HEK293 (cell line): ENCODE measurements around the gene KIF18B.

Experiments used
- EGR2 ChIP-seq: fragments of 450-650 bp; formaldehyde crosslinking; IDR thresholded peaks from 2 replicates; pipeline ENCODE4 v1.5.1; 2016; ENCODE audit warnings: low read depth, missing biosample characterization, missing genetic modification characterization
- GLIS1 ChIP-seq: fragments of 450-650 bp; formaldehyde crosslinking; IDR thresholded peaks from 2 replicates; pipeline ENCODE4 v1.5.1; 2016; ENCODE audit warnings: missing biosample characterization, missing genetic modification characterization
- HIC1 ChIP-seq: fragments of 450-650 bp; formaldehyde crosslinking; IDR thresholded peaks from 2 replicates; pipeline ENCODE4 v1.5.1; 2016; ENCODE audit warnings: missing biosample characterization, missing genetic modification characterization
- KLF17 ChIP-seq: fragments of 450-650 bp; formaldehyde crosslinking; IDR thresholded peaks from 2 replicates; pipeline ENCODE4 v1.5.1; 2016; ENCODE audit warnings: missing biosample characterization, missing genetic modification characterization
- PATZ1 ChIP-seq: fragments of 450-650 bp; formaldehyde crosslinking; IDR thresholded peaks from 2 replicates; pipeline ENCODE4 v1.5.1; 2016; ENCODE audit warnings: missing biosample characterization, missing genetic modification characterization
- PBX3 ChIP-seq: sonication (generic); formaldehyde crosslinking; IDR thresholded peaks from 2 replicates; pipeline ENCODE4 v1.8.1; 2022; ENCODE audit warnings: mild to moderate bottlenecking, moderate library complexity, missing genetic modification reagents
- REST ChIP-seq: fragments of 450-650 bp; formaldehyde crosslinking; IDR thresholded peaks from 2 replicates; pipeline ENCODE4 v1.5.1; 2016; ENCODE audit warnings: missing biosample characterization, missing genetic modification characterization
- TSHZ1 ChIP-seq: fragments of 450-650 bp; formaldehyde crosslinking; IDR thresholded peaks from 2 replicates; pipeline ENCODE4 v1.5.1; 2016; ENCODE audit warnings: missing biosample characterization, missing genetic modification characterization, borderline replicate concordance
- ZBTB17 ChIP-seq: fragments of 450-650 bp; formaldehyde crosslinking; IDR thresholded peaks from 2 replicates; pipeline ENCODE4 v1.5.1; 2016; ENCODE audit warnings: missing biosample characterization, missing genetic modification characterization
- ZBTB20 ChIP-seq: fragments of 450-650 bp; formaldehyde crosslinking; IDR thresholded peaks from 2 replicates; pipeline ENCODE4 v1.5.1; 2016; ENCODE audit warnings: missing biosample characterization, missing genetic modification characterization
- ZBTB21 ChIP-seq: fragments of 450-650 bp; formaldehyde crosslinking; IDR thresholded peaks from 2 replicates; pipeline ENCODE4 v1.5.1; 2017; ENCODE audit warnings: missing biosample characterization, missing genetic modification characterization
- ZIC2 ChIP-seq: fragments of 450-650 bp; formaldehyde crosslinking; IDR thresholded peaks from 2 replicates; pipeline ENCODE4 v1.5.1; 2016; ENCODE audit warnings: missing biosample characterization, missing genetic modification characterization
- ZNF2 ChIP-seq: fragments of 450-650 bp; formaldehyde crosslinking; IDR thresholded peaks from 2 replicates; pipeline ENCODE4 v1.5.1; 2016; ENCODE audit warnings: missing biosample characterization, missing genetic modification characterization
- ZNF362 ChIP-seq: fragments of 450-650 bp; formaldehyde crosslinking; IDR thresholded peaks from 2 replicates; pipeline ENCODE4 v1.5.1; 2016; ENCODE audit warnings: missing biosample characterization, missing genetic modification characterization
- ZNF391 ChIP-seq: fragments of 450-650 bp; formaldehyde crosslinking; IDR thresholded peaks from 2 replicates; pipeline ENCODE4 v1.5.1; 2016; ENCODE audit warnings: low read depth, missing biosample characterization, missing genetic modification characterization, borderline replicate concordance
- ZNF394 ChIP-seq: fragments of 450-650 bp; formaldehyde crosslinking; IDR thresholded peaks from 2 replicates; pipeline ENCODE4 v1.5.1; 2016; ENCODE audit warnings: missing biosample characterization, missing genetic modification characterization, mild to moderate bottlenecking, moderate library complexity, borderline replicate concordance
- ZNF513 ChIP-seq: fragments of 450-650 bp; IDR thresholded peaks from 2 replicates; pipeline ENCODE4 v1.5.1; 2018; ENCODE audit warnings: missing biosample characterization, missing genetic modification characterization
- ZNF600 ChIP-seq: fragments of 450-650 bp; formaldehyde crosslinking; IDR thresholded peaks from 2 replicates; pipeline ENCODE4 v1.5.1; 2016; ENCODE audit warnings: missing biosample characterization, missing genetic modification characterization
- ZSCAN18 ChIP-seq: fragments of 450-650 bp; formaldehyde crosslinking; IDR thresholded peaks from 2 replicates; pipeline ENCODE4 v1.5.1; 2016; ENCODE audit warnings: missing biosample characterization, missing genetic modification characterization

The KIF18B gene

GRCh38 chr17:44899074-44899782, 48.3 kb downstream of the KIF18B start, which contains the start of gene EFTUD2 (continued):
- TF ChIP-seq GLIS1 (tag by site-specific recombination) (peak; percentile 86), ZNF513 (tag by site-specific recombination) (no peak), ZBTB17 (peak; percentile 91), PBX3 (CRISPR knock-in tag) (peak; percentile 93), ZSCAN18 (tag by site-specific recombination) (peak; percentile 92; the same call in 1 of the 2 replicates), ZNF394 (peak; percentile 91; the same call in 1 of the 2 replicates), ZBTB21 (tag by site-specific recombination) (peak; percentile 81), EGR2 (tag by site-specific recombination) (peak; percentile 75), ZBTB20 (peak; percentile 33; the same call in 1 of the 2 replicates), TSHZ1 (tag by site-specific recombination) (peak; percentile 25; the same call in 1 of the 2 replicates), HIC1 (tag by site-specific recombination) (peak; percentile 99), ZNF362 (tag by site-specific recombination) (no peak), ZNF391 (peak; percentile 87; the same call in 1 of the 2 replicates), KLF17 (tag by site-specific recombination) (peak; percentile 93), PATZ1 (peak; percentile 76), REST (peak; percentile 48; the same call in 1 of the 2 replicates), ZNF2 (peak; percentile 89), ZNF600 (tag by site-specific recombination) (0 out of 2 replicates have a peak, but pooled peaks have one; percentile 43), ZIC2 (tag by site-specific recombination) (no peak)
